OCI-M2 (cell line): ENCODE measurements around the gene SRP68.

ENCODE experiments used
- DNase-seq: peaks from one replicate; lab custom pipeline; 2025; ENCODE audit not compliant: unreplicated experiment; lab: John Stamatoyannopoulos, UW

Gene SRP68

GRCh38 chr17:76018801-76019200 lies 53.5 kb downstream of the SRP68 start:
- no peak for DNase-seq

GRCh38 chr17:76018340-76018680 lies 54.0 kb downstream of the SRP68 start:
- DNase-seq = no peak

- no peak for DNase-seq
Measured at GRCh38 chr17:76017481-76018339, 54.6 kb downstream of the SRP68 start.

GRCh38 chr17:76014925-76015261 lies 57.4 kb downstream of the SRP68 start:
- no peak for DNase-seq

GRCh38 chr17:76014100-76014924 lies 58.0 kb downstream of the SRP68 start:
- peak; percentile 31 for DNase-seq

GRCh38 chr17:76013377-76013932 lies 58.9 kb downstream of the SRP68 start:
- DNase-seq = no peak

- no peak for DNase-seq
Measured at GRCh38 chr17:76011951-76012350, 60.4 kb downstream of the SRP68 start.

- DNase-seq = no peak
Measured at GRCh38 chr17:76009969-76010661, 62.2 kb downstream of the SRP68 start.

GRCh38 chr17:76009447-76009846 lies 62.9 kb downstream of the SRP68 start:
- DNase-seq = no peak

GRCh38 chr17:76008630-76009425 lies 63.5 kb downstream of the SRP68 start:
- DNase-seq = no peak

GRCh38 chr17:76008208-76008607 lies 64.1 kb downstream of the SRP68 start:
- no peak for DNase-seq

- no peak for DNase-seq
Measured at GRCh38 chr17:76007850-76008165, 64.5 kb downstream of the SRP68 start.

GRCh38 chr17:76007131-76007849 lies 65.0 kb downstream of the SRP68 start:
- DNase-seq = no peak

- no peak for DNase-seq
Measured at GRCh38 chr17:76005263-76006149, 66.8 kb downstream of the SRP68 start.

- no peak for DNase-seq
Measured at GRCh38 chr17:76004750-76005262, 67.5 kb downstream of the SRP68 start.

GRCh38 chr17:76003915-76004314 lies 68.4 kb downstream of the SRP68 start:
- DNase-seq = no peak

GRCh38 chr17:76002100-76002499 lies 70.2 kb downstream of the SRP68 start:
- no peak for DNase-seq

- DNase-seq = no peak
Measured at GRCh38 chr17:76000755-76001521, 71.4 kb downstream of the SRP68 start, which contains the start of gene CDK3. Gene CDK3 (plus strand): TSS chr17:76000855. CDS start chr17:76001426, 571 bp downstream.
